Right lobe of liver (tissue), 4 donors: ENCODE measurements around the gene ARNT2.

Experiments
- POLR2A ChIP-seq: fragments of 450-650 bp; IDR thresholded peaks from one replicate; pipeline ENCODE4 v1.6.1; 2017; ENCODE audit warnings: antibody characterized with exemption, mild to moderate bottlenecking
- TF ChIP-seq, protein P1 (sequence below), 4 donors: fragments of 200-600 bp in 3 of 4; fragments of 450-650 bp in 1 of 4; IDR thresholded peaks; one replicate each; pipeline versions ENCODE4 v1.5.1 to v1.8.0; 2016 to 2022; ENCODE audit warnings: antibody characterized with exemption in 4 of 4, mild to moderate bottlenecking in 2 of 4
- donor health status: DM: no; HTN: no; CAD: no.
- donor health status: DM: no; HTN: no; CAD: no.
- donor health status: DM: no; HTN: yes; CAD: no.

GRCh38 chr15:80405970-80406369, 1.8 kb downstream of the ARNT2 start:
- TF ChIP-seq, protein P1, sequence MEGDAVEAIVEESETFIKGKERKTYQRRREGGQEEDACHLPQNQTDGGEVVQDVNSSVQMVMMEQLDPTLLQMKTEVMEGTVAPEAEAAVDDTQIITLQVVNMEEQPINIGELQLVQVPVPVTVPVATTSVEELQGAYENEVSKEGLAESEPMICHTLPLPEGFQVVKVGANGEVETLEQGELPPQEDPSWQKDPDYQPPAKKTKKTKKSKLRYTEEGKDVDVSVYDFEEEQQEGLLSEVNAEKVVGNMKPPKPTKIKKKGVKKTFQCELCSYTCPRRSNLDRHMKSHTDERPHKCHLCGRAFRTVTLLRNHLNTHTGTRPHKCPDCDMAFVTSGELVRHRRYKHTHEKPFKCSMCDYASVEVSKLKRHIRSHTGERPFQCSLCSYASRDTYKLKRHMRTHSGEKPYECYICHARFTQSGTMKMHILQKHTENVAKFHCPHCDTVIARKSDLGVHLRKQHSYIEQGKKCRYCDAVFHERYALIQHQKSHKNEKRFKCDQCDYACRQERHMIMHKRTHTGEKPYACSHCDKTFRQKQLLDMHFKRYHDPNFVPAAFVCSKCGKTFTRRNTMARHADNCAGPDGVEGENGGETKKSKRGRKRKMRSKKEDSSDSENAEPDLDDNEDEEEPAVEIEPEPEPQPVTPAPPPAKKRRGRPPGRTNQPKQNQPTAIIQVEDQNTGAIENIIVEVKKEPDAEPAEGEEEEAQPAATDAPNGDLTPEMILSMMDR (IDR thresholded peaks at IDR 0.05) = no peak
- no peak for TF ChIP-seq POLR2A
